GM13977 (cell line): ENCODE data around the gene SERTAD3.
"Not testable (repeated sequence)": the region's sequence is repeated elsewhere in the genome, so short reads cannot be mapped to it uniquely, and the experiment has no call there.

Source experiments
- DNase-seq: peaks from one replicate; pipeline ENCODE4 v3.0.0; 2012; ENCODE audit warnings: low spot score
- in situ Hi-C: fragments of 300-500 bp; cut with MboI; formaldehyde crosslinking; loops from one replicate; pipeline ENCODE4 v1.12.0; 2022; ENCODE audit warnings: low sequenced_read_pairs, low pct_unique_long_range_greater_than_20kb, mixed read lengths, inconsistent platforms; ENCODE audit not compliant: unreplicated experiment
- TF ChIP-seq, protein P1 (sequence below): IDR thresholded peaks from 2 replicates; pipeline ENCODE4 v1.5.1; 2012; ENCODE audit warnings: mild to moderate bottlenecking, control low read depth; ENCODE audit not compliant: insufficient read depth; ENCODE audit errors: extremely low read depth, missing control alignments

SERTAD3 gene

DNA sequence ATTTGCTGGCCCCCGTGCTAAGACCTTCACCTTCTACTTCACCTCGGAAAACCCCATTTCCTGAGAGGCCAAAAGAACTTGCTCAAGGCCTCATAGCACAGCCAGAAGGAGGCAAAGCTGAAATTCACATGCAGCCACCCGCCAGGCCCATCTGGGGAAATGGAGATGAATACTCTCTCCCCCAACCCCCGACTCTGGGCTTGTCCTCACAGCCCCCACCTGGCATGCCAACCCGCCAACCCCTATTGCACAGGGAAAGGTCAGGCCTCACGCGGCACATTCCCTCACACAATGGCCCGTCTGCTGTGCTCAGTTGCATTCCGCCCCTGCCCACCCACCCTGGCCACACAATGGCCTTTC, 34.1 kb downstream of the SERTAD3 start:
- TF ChIP-seq, protein P1, sequence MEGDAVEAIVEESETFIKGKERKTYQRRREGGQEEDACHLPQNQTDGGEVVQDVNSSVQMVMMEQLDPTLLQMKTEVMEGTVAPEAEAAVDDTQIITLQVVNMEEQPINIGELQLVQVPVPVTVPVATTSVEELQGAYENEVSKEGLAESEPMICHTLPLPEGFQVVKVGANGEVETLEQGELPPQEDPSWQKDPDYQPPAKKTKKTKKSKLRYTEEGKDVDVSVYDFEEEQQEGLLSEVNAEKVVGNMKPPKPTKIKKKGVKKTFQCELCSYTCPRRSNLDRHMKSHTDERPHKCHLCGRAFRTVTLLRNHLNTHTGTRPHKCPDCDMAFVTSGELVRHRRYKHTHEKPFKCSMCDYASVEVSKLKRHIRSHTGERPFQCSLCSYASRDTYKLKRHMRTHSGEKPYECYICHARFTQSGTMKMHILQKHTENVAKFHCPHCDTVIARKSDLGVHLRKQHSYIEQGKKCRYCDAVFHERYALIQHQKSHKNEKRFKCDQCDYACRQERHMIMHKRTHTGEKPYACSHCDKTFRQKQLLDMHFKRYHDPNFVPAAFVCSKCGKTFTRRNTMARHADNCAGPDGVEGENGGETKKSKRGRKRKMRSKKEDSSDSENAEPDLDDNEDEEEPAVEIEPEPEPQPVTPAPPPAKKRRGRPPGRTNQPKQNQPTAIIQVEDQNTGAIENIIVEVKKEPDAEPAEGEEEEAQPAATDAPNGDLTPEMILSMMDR: no peak
- in situ Hi-C loops: no loop called here
- no peak for DNase-seq

DNA sequence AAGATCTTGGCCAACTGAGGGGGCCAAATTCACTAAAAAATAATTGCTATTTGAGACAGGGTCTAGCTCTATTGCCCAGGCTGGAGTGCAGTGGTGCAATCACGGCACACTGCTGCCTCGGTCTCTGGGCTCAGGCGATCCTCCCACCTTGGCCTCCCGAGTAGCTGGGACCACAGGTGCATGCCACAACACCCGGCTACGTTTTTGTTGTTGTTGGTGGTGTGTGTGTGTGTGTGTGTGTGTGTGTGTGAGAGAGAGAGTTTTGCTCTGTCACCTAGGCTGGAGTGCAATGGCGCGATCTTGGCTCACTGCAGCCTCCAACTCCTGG, 35.6 kb downstream of the SERTAD3 start:
- in situ Hi-C loops, DNase-seq: not testable (repeated sequence)

DNA sequence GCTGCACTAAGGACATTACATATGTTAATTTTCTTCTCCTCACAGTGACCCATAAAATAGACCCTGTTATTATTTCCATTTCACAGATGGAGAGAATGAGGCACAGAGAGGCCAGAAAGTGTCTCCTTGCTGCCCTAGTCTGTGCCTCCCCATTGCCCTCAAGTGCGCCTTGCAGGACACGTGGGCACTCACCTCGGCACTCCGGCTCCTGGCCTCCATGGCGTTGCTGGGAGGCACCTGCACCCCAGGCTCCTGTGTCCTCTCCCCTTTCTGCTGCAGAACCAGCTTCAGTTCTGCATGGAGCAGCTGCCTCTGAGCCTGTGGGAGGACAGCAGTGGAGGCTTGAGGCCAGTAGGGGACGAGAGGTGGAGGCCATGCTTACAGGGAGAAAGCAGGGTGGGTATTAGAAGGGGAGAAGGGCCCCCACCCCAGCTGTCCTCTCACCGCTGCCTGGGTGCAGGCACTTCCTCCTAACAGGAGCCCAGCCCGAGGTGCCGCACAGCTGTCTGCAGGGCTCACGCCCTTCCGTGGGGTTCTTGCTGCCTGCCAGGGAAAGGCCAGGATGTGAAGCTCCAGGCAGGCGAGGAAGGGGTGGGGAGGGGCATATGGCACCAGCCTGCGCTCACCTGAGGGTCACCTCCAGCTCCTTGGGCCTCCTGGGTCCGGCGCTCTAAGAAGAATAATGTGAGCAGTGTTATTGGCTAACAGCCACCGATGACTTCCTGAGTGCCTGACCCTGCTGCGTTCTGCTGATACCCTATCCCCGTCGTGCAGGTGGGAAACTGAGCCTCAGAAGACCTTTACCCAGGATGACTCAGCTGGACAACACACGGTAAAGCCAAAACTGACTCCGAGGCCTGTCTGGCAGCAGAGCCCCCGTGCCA, 36.2 kb downstream of the SERTAD3 start:
- TF ChIP-seq, protein P1: no peak
- no peak for DNase-seq
- in situ Hi-C loops: no loop called here

DNA sequence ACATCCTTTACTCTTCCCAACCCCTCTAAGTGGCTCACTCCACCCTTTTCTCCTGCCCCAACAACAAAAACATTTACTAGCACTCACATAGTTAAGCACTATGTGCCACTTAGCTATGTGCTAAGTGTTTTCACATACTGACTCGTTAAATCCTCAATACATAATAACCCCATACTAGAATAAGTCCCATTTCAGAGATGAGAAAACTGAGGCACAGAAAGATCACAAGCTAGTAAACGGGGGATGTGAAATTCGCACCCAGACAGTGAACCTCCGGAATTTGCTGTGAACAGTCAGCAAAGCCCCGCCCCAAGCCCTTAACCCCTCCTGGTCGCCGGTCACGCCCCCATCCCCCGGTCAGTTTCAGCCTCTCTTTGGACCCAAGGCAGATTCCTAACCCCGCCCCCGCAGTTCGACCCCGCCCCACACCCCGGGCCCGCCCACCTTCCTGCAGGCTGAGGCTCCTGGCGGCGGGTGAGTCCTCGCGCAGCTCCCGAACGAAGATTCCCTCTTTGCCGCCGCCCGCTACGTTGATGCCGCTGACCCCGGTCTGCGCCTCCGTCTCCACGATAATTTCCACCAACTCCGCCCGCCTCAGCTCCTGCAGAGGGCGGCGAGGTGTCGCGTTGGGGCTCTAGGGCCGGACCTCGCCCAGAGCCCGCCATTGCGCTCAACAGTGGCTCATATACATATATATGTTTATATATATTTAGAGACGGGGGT, 40.7 kb downstream of the SERTAD3 start:
- in situ Hi-C loops: no loop called here

DNA sequence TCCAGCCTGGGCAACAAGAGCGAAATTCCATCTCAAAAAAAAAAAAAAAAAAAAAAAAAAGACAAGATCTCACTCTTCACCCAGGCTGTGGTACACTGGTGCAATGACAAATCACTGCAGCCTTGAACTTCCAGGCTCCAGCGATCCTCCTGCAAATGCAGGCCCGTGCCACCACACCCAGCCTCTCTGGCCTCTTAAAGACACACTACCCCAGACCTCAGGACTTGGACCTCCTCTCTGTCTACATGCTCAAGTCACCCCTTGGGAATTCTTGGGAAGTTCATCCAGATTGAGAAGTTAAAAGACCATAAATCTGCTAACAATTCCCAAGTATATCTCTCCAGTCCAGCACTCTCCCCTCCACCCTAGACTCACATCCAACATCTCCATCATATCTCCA, 43.6 kb downstream of the SERTAD3 start:
- in situ Hi-C loops: no loop called here
- TF ChIP-seq, protein P1: no peak
- DNase-seq: no peak

More for the DNA sequence above, 40.7 kb downstream of the SERTAD3 start:
- peak; percentile 98 for DNase-seq
- TF ChIP-seq, protein P1: no peak

DNA sequence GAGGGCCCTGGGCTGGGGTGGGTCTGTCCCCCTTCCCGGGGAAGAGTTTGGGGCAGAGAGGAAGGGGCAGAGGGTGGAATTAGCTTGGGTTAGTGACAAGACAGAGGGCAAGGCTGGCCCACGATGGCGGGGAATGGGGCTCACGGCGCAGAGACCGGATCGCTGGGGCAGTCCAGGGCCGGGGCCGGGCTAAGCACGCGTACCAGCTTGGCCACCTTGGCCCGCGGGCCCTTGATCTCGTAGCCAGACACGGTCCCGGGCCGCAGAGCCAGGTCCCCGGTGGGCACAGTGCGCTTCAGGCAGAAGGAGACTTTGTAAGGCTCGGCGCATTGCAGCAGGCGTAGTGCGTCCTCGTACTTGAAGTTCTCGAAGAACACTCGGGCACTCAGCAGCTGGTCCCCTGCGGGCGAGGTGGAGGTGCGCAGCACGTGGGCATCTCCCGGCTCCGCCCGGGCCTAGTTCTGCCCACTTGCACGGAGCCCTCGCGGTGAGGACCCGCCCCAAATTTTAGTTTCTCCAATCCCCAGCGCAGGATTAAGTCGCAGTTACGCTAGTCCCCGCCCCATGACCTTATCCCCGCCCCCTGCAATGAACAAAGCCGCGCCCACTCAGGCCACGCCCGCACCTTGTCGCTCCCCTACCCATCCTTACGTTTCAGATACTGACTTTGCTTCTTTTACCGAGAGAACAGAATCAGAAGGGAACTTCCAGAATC, 45.6 kb downstream of the SERTAD3 start:
- TF ChIP-seq, protein P1: no peak
- in situ Hi-C loops: no loop called here
- no peak for DNase-seq

DNA sequence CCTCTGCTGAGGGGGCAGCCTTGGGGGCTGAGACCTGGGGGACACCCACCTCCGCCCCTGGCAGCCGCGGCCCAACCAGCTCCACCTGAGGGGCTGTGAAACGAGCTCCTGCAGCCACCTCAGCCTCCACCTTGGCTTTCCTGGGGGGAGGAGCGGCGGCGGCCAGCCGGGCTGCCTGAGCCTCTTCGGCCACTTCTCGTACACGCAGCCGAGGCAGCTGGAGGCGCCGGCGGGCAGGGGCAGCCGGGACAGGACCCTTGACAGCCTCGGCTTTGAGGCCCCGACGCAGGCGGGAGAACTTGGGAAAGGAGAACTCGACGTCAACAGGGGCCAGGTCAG, 46.6 kb downstream of the SERTAD3 start:
- TF ChIP-seq, protein P1: no peak
- in situ Hi-C loops: no loop called here
- DNase-seq: no peak
